Hair follicle dermal papilla cell (primary cell): ENCODE results near the gene BRI3BP. TPM values are rescaled to one million over a fixed set of nuclear protein-coding genes. Genes with fewer than 3 reads are reported as not detected.

ENCODE experiments used
- small RNA-seq: library from RNA; depleted of rRNA; stranded (forward); fragments of <200 nt; gene quantifications from one replicate; pipeline ENCODE3, GENCODE V24; 2012
- total RNA-seq: library from RNA; depleted of rRNA; stranded (reverse); fragments of >200 nt; gene quantifications from 2 replicates; pipeline ENCODE4 v1.2.3, GENCODE V29; 2012

BRI3BP gene
- total RNA-seq: 2.2 and 3.1 TPM in 2 replicates

GRCh38 chr12:124993626-124994436, at the start of gene BRI3BP:
Gene BRI3BP (plus strand): TSS chr12:124993645. CDS start chr12:124993791, 146 bp downstream.

GRCh38 chr12:125065021-125065918, 71.8 kb downstream of the BRI3BP start, which contains the start of gene AACS:
Gene AACS (plus strand): TSS chr12:125065435. CDS start chr12:125065585, 150 bp downstream.

Small RNA genes within 50 kb of the gene (small RNA-seq; reads per million reads assigned to genes)
- not detected for gene AC122688.1

Other genes starting within 250 kb of the BRI3BP start
- 15.7 and 16.2 TPM in 2 replicates for gene SCARB1, start 129.8 kb upstream of the BRI3BP start, total RNA-seq
- 1,714 and 1,718 TPM in 2 replicates for gene UBC, start 79.0 kb upstream of the BRI3BP start, total RNA-seq
- gene DHX37, start 4.5 kb upstream of the BRI3BP start, total RNA-seq: 17.1 and 21.7 TPM in 2 replicates
- 39.5 and 42.2 TPM in 2 replicates for gene AACS, start 71.8 kb downstream of the BRI3BP start, total RNA-seq
- 2.9 and 7.6 TPM in 2 replicates for gene TMEM132B, start 192.7 kb downstream of the BRI3BP start, total RNA-seq